GM15510 (cell line): ENCODE measurements around the gene RGS6.

ENCODE experiments used
- POLR2A ChIP-seq: IDR thresholded peaks from 3 replicates; pipeline ENCODE4 v1.6.1; 2011; ENCODE audit warnings: borderline replicate concordance; ENCODE audit not compliant: insufficient read length; ENCODE audit errors: extremely low read depth

The RGS6 gene

DNA sequence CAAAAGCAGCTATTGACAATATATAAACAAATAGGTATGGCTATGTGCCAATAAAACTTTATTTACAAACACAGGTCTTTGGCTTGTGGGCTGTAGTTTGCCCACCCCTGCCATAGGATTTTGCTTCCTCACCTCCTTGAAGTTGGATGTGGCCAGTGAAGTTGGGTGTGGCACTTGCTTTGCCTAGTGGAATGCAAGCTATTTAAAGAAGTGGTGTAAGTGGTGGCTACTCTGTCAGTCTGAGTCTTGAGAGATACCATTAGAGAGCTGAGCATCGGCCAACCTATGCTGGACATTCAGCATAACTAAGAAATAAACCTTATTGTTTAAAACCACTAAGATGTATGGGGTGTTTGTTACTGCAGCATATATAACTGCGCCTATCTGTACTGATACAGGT, 321.3 kb downstream of the RGS6 start:
- no peak for TF ChIP-seq POLR2A

DNA sequence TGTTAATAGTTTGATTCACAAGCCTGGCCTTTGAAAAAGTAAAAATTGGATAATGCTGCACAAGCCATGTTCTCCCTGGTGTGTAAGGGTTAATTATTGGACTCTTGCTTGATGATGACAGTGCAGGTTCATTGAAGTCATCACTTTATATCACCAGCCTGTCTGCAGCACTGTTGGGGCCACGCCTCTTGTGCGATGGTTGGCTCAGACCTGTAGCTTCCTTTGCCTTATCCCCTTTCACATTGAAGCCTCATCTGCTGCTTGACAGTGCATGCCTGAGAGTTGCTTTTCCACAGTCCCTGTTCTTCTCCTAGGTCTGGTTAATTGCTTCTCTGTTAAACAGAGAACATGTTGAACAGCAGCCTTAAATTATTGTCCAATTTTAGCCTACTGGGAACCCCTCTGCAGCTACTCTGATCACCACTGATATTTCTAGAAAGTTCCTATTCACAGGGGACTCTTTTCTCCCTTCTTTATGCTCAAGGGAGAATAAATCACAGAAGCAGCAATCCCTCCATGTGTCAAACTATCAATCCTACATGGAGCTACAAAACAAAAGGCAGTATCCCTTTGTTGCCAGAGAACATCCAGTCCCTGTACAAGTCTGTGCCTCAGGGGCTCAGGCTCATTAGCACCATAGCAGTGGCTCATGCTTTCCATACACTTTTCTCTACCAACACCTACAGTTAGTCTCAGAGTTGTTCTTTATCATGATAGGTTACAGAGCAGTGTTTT, 322.1 kb downstream of the RGS6 start:
- TF ChIP-seq POLR2A = no peak

GRCh38 chr14:72254937-72255472, 322.8 kb downstream of the RGS6 start:
- TF ChIP-seq POLR2A = no peak

GRCh38 chr14:72256055-72256454, 323.8 kb downstream of the RGS6 start:
- no peak for TF ChIP-seq POLR2A

GRCh38 chr14:72261068-72261467, 328.8 kb downstream of the RGS6 start:
- TF ChIP-seq POLR2A = no peak

- TF ChIP-seq POLR2A = no peak
These were observed 330.5 kb downstream of the RGS6 start for GRCh38 chr14:72262771-72263170.

DNA sequence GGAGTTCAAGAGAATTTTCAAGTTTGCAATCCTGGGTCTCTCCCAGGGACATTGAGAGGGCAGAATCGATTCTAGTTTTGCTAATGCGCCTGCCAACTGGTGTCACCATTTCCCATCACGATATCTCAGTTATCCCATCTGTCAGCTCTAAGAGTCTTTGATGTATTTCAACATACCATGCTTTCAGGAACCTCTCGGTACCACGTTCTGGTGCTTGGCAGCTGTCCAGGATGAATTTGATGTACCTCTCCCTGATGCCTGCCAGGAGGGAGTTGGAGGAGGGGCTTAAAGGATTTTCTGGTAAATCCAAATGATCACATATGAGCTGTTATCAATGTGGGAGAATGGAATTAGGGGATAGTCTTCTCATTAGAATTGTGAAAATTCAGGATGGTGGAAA, 332.5 kb downstream of the RGS6 start:
- no peak for TF ChIP-seq POLR2A

DNA sequence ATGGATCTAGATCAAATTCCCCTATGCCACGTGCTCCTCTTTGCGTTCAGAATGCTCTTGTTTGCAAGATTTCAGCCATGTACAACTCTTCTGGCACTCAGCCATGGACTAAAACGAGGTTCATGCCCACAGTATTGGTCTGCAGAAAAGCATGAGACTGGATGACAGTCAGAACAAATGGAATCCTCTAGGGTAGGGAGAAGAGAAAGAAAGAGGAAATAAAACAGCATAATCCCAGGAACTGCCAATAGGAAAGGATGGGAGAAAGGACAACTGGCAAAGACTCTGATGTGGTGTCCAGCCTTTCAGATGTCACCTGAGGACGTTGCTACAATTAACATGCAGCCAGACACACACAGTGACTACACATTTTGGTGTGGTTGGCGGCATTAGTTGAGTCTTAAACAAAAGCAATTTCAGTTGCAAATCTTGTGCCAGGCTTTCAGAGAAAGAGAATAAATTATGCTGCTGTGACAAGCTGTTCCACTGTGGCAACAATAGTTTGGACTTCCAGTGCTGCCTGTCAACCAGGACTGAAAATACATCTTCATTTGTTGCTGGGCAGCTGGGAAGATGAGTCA, 338.0 kb downstream of the RGS6 start:
- no peak for TF ChIP-seq POLR2A

GRCh38 chr14:72270749-72271148, 338.5 kb downstream of the RGS6 start:
- TF ChIP-seq POLR2A = no peak

DNA sequence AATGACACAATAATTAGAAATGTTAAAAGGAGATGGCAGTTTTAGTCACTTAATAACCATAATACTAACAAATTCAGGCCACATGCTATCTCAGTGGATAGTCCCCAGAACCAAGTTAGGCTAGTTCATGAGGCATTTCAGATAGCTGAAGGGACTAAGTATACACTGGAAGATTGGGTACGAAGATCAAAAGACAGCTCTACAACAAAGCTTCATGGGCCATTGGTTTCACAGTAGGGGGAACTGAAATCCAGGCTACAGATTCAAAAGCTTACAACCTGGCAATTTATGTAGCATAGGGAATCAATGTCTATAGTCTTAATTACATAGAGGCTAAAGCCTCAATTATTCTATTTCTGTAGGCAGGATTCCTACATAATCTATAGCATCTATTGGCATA, 343.0 kb downstream of the RGS6 start:
- TF ChIP-seq POLR2A = no peak

DNA sequence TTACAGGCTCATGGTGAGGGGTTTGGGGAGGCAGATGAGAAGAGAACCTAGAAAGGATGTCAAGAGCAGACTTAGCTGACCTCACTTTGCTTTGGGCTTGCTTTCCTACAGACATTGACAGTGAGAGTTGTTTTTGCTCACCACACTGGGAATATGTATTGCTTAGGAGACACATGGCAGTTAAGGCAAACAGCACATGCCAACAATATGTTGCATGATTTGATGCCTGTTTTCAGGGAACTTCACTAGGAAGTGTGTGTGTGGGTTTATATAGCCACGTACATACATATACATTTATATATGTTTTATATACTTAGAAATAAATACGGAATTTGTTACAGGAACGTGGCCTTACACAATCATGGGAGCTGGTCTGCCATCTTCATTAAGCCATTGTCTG, 346.1 kb downstream of the RGS6 start:
- no peak for TF ChIP-seq POLR2A

DNA sequence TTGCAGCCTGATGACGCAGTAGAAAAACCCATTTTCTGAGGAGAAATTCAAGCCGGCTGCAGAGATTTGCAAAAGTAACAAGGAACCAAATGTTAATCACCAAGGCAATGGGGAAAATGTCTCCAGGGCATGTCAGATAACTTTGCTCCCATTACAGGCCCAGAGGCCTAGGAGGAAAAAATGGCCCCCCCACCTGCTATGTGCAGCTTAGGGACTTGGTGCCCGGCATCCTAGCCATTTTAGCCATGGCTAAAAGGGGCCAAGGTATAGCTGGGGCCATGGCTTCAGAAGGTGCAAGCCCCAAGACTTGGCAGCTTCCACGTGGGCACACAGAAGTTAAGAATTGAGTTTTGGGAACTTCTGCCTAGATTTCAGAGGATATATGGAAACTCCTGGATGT, 351.9 kb downstream of the RGS6 start:
- TF ChIP-seq POLR2A = no peak

GRCh38 chr14:72290241-72290640, 358.0 kb downstream of the RGS6 start:
- TF ChIP-seq POLR2A = no peak

- no peak for TF ChIP-seq POLR2A
These were observed 359.9 kb downstream of the RGS6 start for GRCh38 chr14:72291908-72292688.

- no peak for TF ChIP-seq POLR2A
These were observed 360.4 kb downstream of the RGS6 start for GRCh38 chr14:72292689-72293024.
